Testis (tissue), 3 donors: ENCODE data around the gene TUB. TPM values are rescaled to one million over a fixed set of nuclear protein-coding genes. Genes with fewer than 3 reads are reported as not detected.
A peak's percentile ranks its signal among the peaks of the same experiment; 100 is the strongest.

Experiments used
- DNase-seq: peaks from one replicate; pipeline ENCODE4 v3.0.0-alpha.2; 2019
- H3K27ac ChIP-seq, 2 donors: fragments of 200-600 bp; sonication (generic); one replicate each; pipeline ENCODE4 v1.5.1; 2019
- H3K27me3 ChIP-seq: fragments of 200-600 bp; sonication (generic); one replicate; pipeline ENCODE4 v1.5.1; 2019
- H3K36me3 ChIP-seq: fragments of 200-600 bp; sonication (generic); one replicate; pipeline ENCODE4 v1.5.1; 2017; ENCODE audit warnings: low read depth; ENCODE audit errors: missing control alignments
- H3K4me1 ChIP-seq: fragments of 200-600 bp; sonication (generic); one replicate; pipeline ENCODE4 v1.5.1; 2019
- H3K4me3 ChIP-seq, 2 donors: fragments of 200-600 bp; sonication (generic); one replicate each; pipeline ENCODE4 v1.5.1; 2017 to 2019
- H3K9me3 ChIP-seq: fragments of 200-600 bp; sonication (generic); one replicate; pipeline ENCODE4 v1.5.1; 2017
- CTCF ChIP-seq, 3 experiments: fragments of 450-650 bp in 2 of 3; fragments of 200-600 bp in 1 of 3; sonication (generic) in 1 of 3; IDR thresholded peaks; one replicate each; pipeline ENCODE4 v1.5.1; 2016 to 2019; ENCODE audit warnings: antibody characterized with exemption in 3 of 3, mild to moderate bottlenecking in 2 of 3, moderate library complexity in 1 of 3
- POLR2A ChIP-seq: fragments of 450-650 bp; IDR thresholded peaks from one replicate; pipeline ENCODE4 v1.6.1; 2017; ENCODE audit warnings: antibody characterized with exemption, mild to moderate bottlenecking, moderate library complexity
- WGBS, 2 donors: methylation state at CpG; one replicate each; pipeline ENCODE4 v1.1.5; 2018; 5-methylcytosine and 5-hydroxymethylcytosine counted together
- intact Hi-C: fragments of 100-400 bp; cut with DNase I; formaldehyde crosslinking; loops from one replicate; pipeline ENCODE4 v1.15.1; 2023; ENCODE audit warnings: low total_unique reads
- polyA plus RNA-seq: library from polyadenylated mRNA; stranded (reverse); fragments of 350-450 nt; fragmentation: Illumina TruSeq; extraction: RNeasy Lipid Tissue Mini Kit (QIAGEN cat#74804); gene quantifications from one replicate; pipeline ENCODE4 v1.2.3, GENCODE V29; 2014; ENCODE audit warnings: low read depth, low replicate concordance; ENCODE audit not compliant: insufficient read depth
- total RNA-seq, 2 donors: library from RNA; depleted of rRNA; stranded (reverse); fragments of >200 nt; gene quantifications; one replicate each; pipeline ENCODE4 v1.2.3, GENCODE V29; 2016

Gene TUB
- total and polyA plus RNA-seq, 3 donors from 2014 or later = 8.9 to 16.5 (median 15.6) TPM

- Histone ChIP-seq H3K9me3 (no peaks in the 10 kb centered on the region), H3K4me1 (peaks cover 7% of the 10 kb centered on the region), H3K4me3 (no peak overlapping the region), H3K36me3 (no peaks in the 10 kb centered on the region), H3K27ac (no peak overlapping the region), H3K27me3 (no peaks in the 10 kb centered on the region)
- DNase-seq = no peak
- TF ChIP-seq POLR2A = no peak
- TF ChIP-seq CTCF (IDR thresholded peaks at IDR 0.05) = no peak
- WGBS, 2 donors = 84 to 100% methylated on average over 2 to 5 of the region's 5 CpGs
- intact Hi-C loops = loop anchor here (10.0 kb wide), 1 partner anchor 77 kb away; no protein-coding TSS in a partner anchor
These were observed 10.7 kb downstream of the TUB start for GRCh38 chr11:8091721-8092120.

GRCh38 chr11:8092587-8093424, 11.8 kb downstream of the TUB start:
- Histone ChIP-seq H3K4me3 (no peak overlapping the region), H3K27me3 (no peaks in the 10 kb centered on the region), H3K9me3 (no peaks in the 10 kb centered on the region), H3K27ac (no peak overlapping the region), H3K4me1 (peaks cover 7% of the 10 kb centered on the region), H3K36me3 (no peaks in the 10 kb centered on the region)
- WGBS, 2 donors = 56 to 61% methylated on average over 9 to 11 of the region's 11 CpGs
- TF ChIP-seq CTCF (IDR thresholded peaks at IDR 0.05) = peak; percentile 53
- TF ChIP-seq POLR2A = no peak
- intact Hi-C loops = loop anchor here (10.0 kb wide), 1 partner anchor 78 kb away; no protein-coding TSS in a partner anchor
- DNase-seq = peak; percentile 78

GRCh38 chr11:8093931-8094575, 13.0 kb downstream of the TUB start:
- TF ChIP-seq POLR2A (no peak), CTCF (IDR thresholded peaks at IDR 0.05) (no peak)
- Histone ChIP-seq H3K27me3 (no peaks in the 10 kb centered on the region), H3K36me3 (no peaks in the 10 kb centered on the region), H3K9me3 (no peaks in the 10 kb centered on the region), H3K4me1 (peaks cover 7% of the 10 kb centered on the region), H3K4me3 (no peak overlapping the region), H3K27ac (no peak overlapping the region)
- 94 to 100% methylated on average over 8 to 9 of the region's 9 CpGs for WGBS, 2 donors
- intact Hi-C loops = loop anchor here (10.0 kb wide), 1 partner anchor 79 kb away; no protein-coding TSS in a partner anchor
- DNase-seq = peak; percentile 10

GRCh38 chr11:8094656-8095055, 13.6 kb downstream of the TUB start:
- H3K36me3 ChIP-seq = no peaks in the 10 kb centered on the region
- H3K4me3 ChIP-seq = no peak overlapping the region
- peak; percentile 11 for DNase-seq
- 93% methylated on average over 10 to 11 of the region's 11 CpGs for WGBS, 2 donors
- no peak overlapping the region for H3K27ac ChIP-seq
- intact Hi-C loops = loop anchor here (10.0 kb wide), 1 partner anchor 80 kb away; no protein-coding TSS in a partner anchor
- no peaks in the 10 kb centered on the region for H3K27me3 ChIP-seq
- H3K4me1 ChIP-seq = peaks cover 7% of the 10 kb centered on the region
- no peaks in the 10 kb centered on the region for H3K9me3 ChIP-seq
- TF ChIP-seq CTCF (IDR thresholded peaks at IDR 0.05) = no peak
- no peak for TF ChIP-seq POLR2A
